22Rv1 (cell line): ENCODE results near the gene AOC3.

ENCODE experiments used
- ZFX ChIP-seq: fragments of 450-650 bp; IDR thresholded peaks from 2 replicates; pipeline ENCODE4 v1.6.1; 2017; ENCODE audit warnings: antibody characterized with exemption, borderline replicate concordance
- TF ChIP-seq, protein P1 (sequence below): fragments of 450-650 bp; IDR thresholded peaks from 2 replicates; pipeline ENCODE4 v1.5.1; 2017; ENCODE audit warnings: mild to moderate bottlenecking

DNA sequence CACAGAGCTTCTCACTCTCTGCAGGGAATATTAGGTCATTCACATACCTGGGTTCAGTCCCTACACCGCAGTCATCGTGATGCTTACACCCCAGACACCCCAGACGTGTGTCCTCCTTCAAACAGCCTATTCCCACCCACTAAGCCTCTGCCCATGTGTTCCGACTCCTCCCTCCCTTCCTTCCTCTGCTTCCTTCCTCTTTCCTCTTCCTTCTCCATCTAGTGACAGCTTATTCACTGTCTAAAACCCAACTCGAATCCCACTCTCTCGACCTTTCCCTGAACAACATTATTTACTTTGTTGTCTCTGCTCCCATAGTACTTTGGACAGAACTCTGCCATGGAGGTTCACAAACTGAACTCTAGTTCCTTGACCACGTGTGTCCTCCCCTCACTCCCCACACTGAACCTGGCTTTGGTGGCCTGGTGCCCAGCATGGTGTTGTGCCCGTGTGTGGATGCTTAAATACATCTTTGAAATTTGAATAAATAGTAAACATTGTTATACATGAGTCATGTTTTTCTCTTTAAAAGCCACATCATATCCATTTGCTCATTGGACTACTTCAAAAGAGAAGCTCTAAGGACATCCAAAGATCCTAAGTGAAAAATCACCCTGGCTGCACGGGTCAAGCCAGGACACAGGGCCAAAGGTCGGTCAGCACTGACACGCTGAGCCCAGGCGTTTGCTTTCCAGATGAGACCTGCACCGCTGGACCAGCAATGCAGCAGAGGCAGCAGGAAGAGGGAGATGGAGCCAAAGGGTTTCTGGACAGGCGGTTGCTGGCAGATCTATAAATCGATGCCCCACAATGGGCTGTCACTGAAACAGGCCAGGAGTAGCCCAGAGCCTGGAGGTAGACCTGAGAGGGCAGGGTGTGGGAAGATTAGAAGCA lies 35.5 kb downstream of the AOC3 start:
- TF ChIP-seq, protein P1, sequence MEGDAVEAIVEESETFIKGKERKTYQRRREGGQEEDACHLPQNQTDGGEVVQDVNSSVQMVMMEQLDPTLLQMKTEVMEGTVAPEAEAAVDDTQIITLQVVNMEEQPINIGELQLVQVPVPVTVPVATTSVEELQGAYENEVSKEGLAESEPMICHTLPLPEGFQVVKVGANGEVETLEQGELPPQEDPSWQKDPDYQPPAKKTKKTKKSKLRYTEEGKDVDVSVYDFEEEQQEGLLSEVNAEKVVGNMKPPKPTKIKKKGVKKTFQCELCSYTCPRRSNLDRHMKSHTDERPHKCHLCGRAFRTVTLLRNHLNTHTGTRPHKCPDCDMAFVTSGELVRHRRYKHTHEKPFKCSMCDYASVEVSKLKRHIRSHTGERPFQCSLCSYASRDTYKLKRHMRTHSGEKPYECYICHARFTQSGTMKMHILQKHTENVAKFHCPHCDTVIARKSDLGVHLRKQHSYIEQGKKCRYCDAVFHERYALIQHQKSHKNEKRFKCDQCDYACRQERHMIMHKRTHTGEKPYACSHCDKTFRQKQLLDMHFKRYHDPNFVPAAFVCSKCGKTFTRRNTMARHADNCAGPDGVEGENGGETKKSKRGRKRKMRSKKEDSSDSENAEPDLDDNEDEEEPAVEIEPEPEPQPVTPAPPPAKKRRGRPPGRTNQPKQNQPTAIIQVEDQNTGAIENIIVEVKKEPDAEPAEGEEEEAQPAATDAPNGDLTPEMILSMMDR = no peak
- no peak for TF ChIP-seq ZFX
